T-cell (primary cell): Measurements from ENCODE around the gene ANKRD44. TPM values are rescaled to one million over a fixed set of nuclear protein-coding genes. Genes with fewer than 3 reads are reported as not detected.

Experiments
- ATAC-seq, 4 experiments: fragments of 200-7000 bp in 3 of 4; fragments of 150-1000 bp in 1 of 4; cut with Tn5 transposase; replicated peaks in 1 of 4; 1 replicate in 3 of 4; 2 replicates in 1 of 4; pipeline ENCODE4 v1.10.0; 2021; ENCODE audit warnings: moderate library complexity in 3 of 4, mild to moderate bottlenecking in 2 of 4, moderate number of reproducible peaks in 1 of 4
- CTCF ChIA-PET, 2 donors: fragments of 300-600 bp; sonication (Branson Sonifier 250); formaldehyde crosslinking; loops; one replicate each; lab custom pipeline; 2022; ENCODE audit warnings: antibody characterized with exemption in 2 of 2; lab: Charles Lee
- POLR2A ChIA-PET, 2 donors: fragments of 300-600 bp; sonication (Branson Sonifier 250); formaldehyde crosslinking; loops; one replicate each; lab custom pipeline; 2022; ENCODE audit warnings: antibody characterized with exemption in 2 of 2; lab: Charles Lee
- DNase-seq, 35 experiments: peaks; one replicate each; pipeline versions ENCODE4 v3.0.0 to v3.0.0-alpha.2; 2013 to 2023
- H3K27ac ChIP-seq: one replicate; pipeline ENCODE4 v1.5.1; 2013; ENCODE audit warnings: low read length
- H3K27me3 ChIP-seq, 2 experiments: replicated peaks in 1 of 2; 1 replicate in 1 of 2; 2 replicates in 1 of 2; pipeline versions ENCODE4 v1.6.1 to v1.7.0; 2013; ENCODE audit warnings: low read length in 1 of 2, mixed read lengths in 1 of 2; ENCODE audit not compliant: control insufficient read depth in 2 of 2, insufficient read depth in 2 of 2; ENCODE audit errors: extremely low read depth in 1 of 2
- H3K36me3 ChIP-seq, 2 donors: 1 replicate in 1 of 2; 2 replicates in 1 of 2; pipeline versions ENCODE4 v1.6.1 to v1.7.0; 2013; ENCODE audit warnings: low read length in 1 of 2; ENCODE audit not compliant: control insufficient read depth in 2 of 2, insufficient read depth in 1 of 2; ENCODE audit errors: extremely low read depth in 1 of 2
- H3K4me1 ChIP-seq, 2 experiments: 1 replicate in 1 of 2; 2 replicates in 1 of 2; pipeline versions ENCODE4 v1.6.1 to v1.7.0; 2013; ENCODE audit warnings: low read length in 2 of 2, mixed read lengths in 1 of 2; ENCODE audit not compliant: insufficient read depth in 2 of 2, control insufficient read depth in 1 of 2; ENCODE audit errors: extremely low read depth in 1 of 2
- H3K4me3 ChIP-seq, 2 donors: 1 replicate in 1 of 2; 2 replicates in 1 of 2; pipeline versions ENCODE4 v1.5.1 to v1.7.0; 2013; ENCODE audit warnings: mild to moderate bottlenecking in 2 of 2, low read length in 1 of 2, moderate library complexity in 1 of 2; ENCODE audit not compliant: control insufficient read depth in 1 of 2; ENCODE audit errors: extremely low read depth in 1 of 2
- H3K9me3 ChIP-seq: 2 replicates; pipeline ENCODE4 v1.7.0; 2013
- H3K27ac Mint-ChIP-seq, 2 donors: one replicate each; pipeline ENCODE4 v1.8.0; 2020 to 2021; ENCODE audit warnings: mild to moderate bottlenecking in 2 of 2, mixed read lengths in 2 of 2
- H3K27me3 Mint-ChIP-seq, 2 donors: one replicate each; pipeline ENCODE4 v1.8.0; 2021 to 2022; ENCODE audit warnings: mixed read lengths in 2 of 2
- H3K36me3 Mint-ChIP-seq: one replicate; pipeline ENCODE4 v1.8.0; 2021; ENCODE audit warnings: mixed read lengths
- H3K4me1 Mint-ChIP-seq, 3 donors: one replicate each; pipeline ENCODE4 v1.8.0; 2020 to 2022; ENCODE audit warnings: mixed read lengths in 3 of 3, mild to moderate bottlenecking in 1 of 3
- H3K4me3 Mint-ChIP-seq, 3 donors: one replicate each; pipeline ENCODE4 v1.8.0; 2020 to 2022; ENCODE audit warnings: mild to moderate bottlenecking in 3 of 3, mixed read lengths in 3 of 3, moderate library complexity in 3 of 3
- H3K9me3 Mint-ChIP-seq, 3 donors: one replicate each; pipeline ENCODE4 v1.8.0; 2020 to 2022; ENCODE audit warnings: mixed read lengths in 3 of 3
- WGBS: methylation state at CpG from one replicate; pipeline ENCODE4 v1.1.5; 2013; ENCODE audit warnings: missing lambda C conversion rate; ENCODE audit not compliant: insufficient coverage; 5-methylcytosine and 5-hydroxymethylcytosine counted together
- total RNA-seq, 35 experiments: library from RNA in 6 of 35; stranded (reverse) in 6 of 35; fragments of 120-200 nt in 1 of 35; gene quantifications; one replicate each; pipeline versions ENCODE4 v1.2.1 to v1.2.4 and lab custom pipeline; 2013 to 2026

Gene ANKRD44
- total RNA-seq, 5 donors from 2014 or later (not counting 1 experiment from before 2014, with no cell fraction given), result 225 to 333 (median 238) TPM

DNA sequence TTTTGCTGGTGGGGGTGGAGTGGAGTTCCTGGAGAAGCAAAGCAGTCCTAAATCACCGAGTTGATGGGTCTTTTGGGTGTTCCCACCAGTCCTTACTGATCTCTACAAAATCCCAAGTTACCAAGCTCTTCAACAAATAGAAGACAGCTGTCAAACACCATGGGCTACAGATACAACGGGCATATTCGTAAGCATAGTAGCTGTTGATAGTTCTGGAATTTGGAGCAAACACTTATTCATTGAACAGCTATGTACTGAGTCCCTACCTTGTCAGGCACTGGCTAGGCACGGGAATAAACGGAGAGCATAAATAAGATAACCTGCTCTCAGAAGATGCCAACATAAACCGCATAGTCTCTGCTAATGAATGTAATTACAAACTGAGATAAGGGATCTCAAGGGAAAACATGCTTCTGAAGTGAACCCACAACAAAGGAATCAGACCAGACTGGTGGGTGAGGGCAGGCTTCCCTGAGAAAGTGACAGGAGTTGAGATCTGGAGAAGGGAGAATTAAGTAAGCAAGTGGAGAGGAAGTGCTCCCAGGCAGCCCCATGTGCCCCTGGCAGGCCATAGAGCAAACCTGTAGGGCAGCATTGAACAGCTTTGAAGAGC lies 947 bp upstream of the ANKRD44 start:
- Mint-ChIP-seq H3K27ac (peak overlapping the region; percentile 93 to 95), H3K4me1 (peaks cover 56 to 78% (median 69%) of the 10 kb centered on the region in 3 donors), H3K27me3 (no peaks in the 10 kb centered on the region), H3K36me3 (no peaks in the 10 kb centered on the region), H3K4me3 (peak overlapping the region; percentile 78 to 92 (median 82)), H3K9me3 (no peaks in the 10 kb centered on the region)
- Histone ChIP-seq H3K4me1 (peaks cover 27 to 28% of the 10 kb centered on the region in 2 experiments), H3K27ac (peak overlapping the region; percentile 80), H3K4me3 (peak overlapping the region; percentile 55 to 76), H3K9me3 (no peaks in the 10 kb centered on the region), H3K27me3 (no peaks in the 10 kb centered on the region), H3K36me3 (peaks cover 0 to 3% of the 10 kb centered on the region in 2 donors)
- POLR2A ChIA-PET, result interaction anchor here (0.6 to 2.7 kb wide), 6 partner anchors 106 to 198 kb away, joined by 3 to 18 read pairs (median 5); no protein-coding TSS in a partner anchor
- no CpG with 5 or more reads among the region's 6 CpGs for WGBS
- DNase-seq, result peak in 1 of 35 experiments; percentile 38
- no peak for ATAC-seq
- CTCF ChIA-PET, result interaction anchor here (0.5 to 5.1 kb wide), 23 partner anchors 11 to 300 kb away, joined by 3 to 50 read pairs (median 4); no protein-coding TSS in a partner anchor

DNA sequence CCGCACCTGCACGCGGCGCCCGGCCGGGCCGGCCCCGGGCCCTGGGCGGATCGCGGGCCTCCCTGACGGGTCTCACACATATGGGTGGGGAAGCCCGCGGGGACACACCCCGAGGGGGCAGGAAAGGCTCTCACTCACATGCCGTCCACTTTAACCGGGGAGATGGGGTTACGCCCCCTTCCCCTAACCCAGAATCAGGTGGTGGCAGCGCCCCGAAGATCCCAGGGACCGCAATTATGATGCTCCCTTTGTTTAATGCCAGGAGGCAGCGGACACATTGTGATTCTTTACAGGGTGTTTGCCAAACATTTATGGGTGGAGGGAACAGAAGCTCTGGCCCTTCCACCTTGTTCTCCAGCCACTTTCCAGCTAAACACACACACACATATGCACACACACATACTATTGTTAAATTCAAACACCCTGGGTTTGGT lies 424 bp upstream of the ANKRD44 start:
- POLR2A ChIA-PET, result interaction anchor here (0.6 to 2.7 kb wide), 6 partner anchors 105 to 197 kb away, joined by 3 to 18 read pairs (median 5); no protein-coding TSS in a partner anchor
- Mint-ChIP-seq H3K36me3 (no peaks in the 10 kb centered on the region), H3K27me3 (no peaks in the 10 kb centered on the region), H3K4me3 (peak overlapping the region; percentile 78 to 92 (median 82)), H3K4me1 (peaks cover 61 to 83% (median 73%) of the 10 kb centered on the region in 3 donors), H3K9me3 (no peaks in the 10 kb centered on the region), H3K27ac (peak overlapping the region; percentile 93 to 95)
- 0% methylated on average over 5 of the region's 22 CpGs for WGBS
- H3K9me3 ChIP-seq, result no peaks in the 10 kb centered on the region
- peak overlapping the region; percentile 80 for H3K27ac ChIP-seq
- DNase-seq (peak in 1 of 35 experiments; percentile 28), ATAC-seq (no peak)
- H3K4me3 ChIP-seq, result peak overlapping the region; percentile 55 to 76
- peaks cover 32 to 33% of the 10 kb centered on the region in 2 experiments for H3K4me1 ChIP-seq
- CTCF ChIA-PET, result interaction anchor here (0.6 to 5.1 kb wide), 19 partner anchors 11 to 198 kb away, joined by 3 to 50 read pairs (median 4); no protein-coding TSS in a partner anchor
- H3K36me3 ChIP-seq, result peaks cover 0 to 3% of the 10 kb centered on the region in 2 donors
- H3K27me3 ChIP-seq, result no peaks in the 10 kb centered on the region

DNA sequence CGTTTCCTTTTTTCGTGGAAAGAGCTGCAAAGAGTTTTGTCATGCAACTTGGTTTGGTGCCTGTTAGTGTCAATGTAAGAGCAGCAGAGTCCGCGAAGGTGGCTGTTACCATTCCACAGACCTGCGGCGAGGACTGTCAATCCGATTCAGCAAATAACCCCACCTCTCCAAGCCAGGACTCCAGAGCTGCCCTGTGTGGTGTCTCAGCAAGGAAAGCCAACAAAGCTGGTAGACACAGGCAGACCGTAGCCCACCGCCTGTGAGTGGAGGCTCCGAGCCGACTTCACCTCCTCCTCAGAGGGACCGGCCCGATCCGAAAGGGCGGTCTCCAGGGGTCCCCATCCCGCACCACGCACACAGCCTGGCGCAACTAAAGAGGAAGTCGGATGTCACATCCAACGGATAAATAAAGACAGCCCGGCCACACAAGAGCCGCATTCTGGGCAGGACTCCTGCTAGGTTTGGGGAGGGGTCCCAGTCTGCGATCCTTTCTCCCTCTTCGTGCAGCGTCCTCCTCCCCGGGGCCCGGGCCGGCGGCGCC lies 819 bp downstream of the ANKRD44 start:
- no peaks in the 10 kb centered on the region for H3K27me3 ChIP-seq
- DNase-seq, result peak in 26 of 35 experiments; percentile 15 to 64 (median 38)
- H3K4me1 Mint-ChIP-seq, result peaks cover 65 to 83% (median 74%) of the 10 kb centered on the region in 3 donors
- no peaks in the 10 kb centered on the region for H3K9me3 ChIP-seq
- WGBS, result under 1% methylated on average over 22 of the region's 30 CpGs
- CTCF ChIA-PET, result interaction anchor here (0.8 to 5.3 kb wide), 14 partner anchors 9 to 196 kb away, joined by 3 to 50 read pairs (median 8); no protein-coding TSS in a partner anchor
- peaks cover 3% of the 10 kb centered on the region for H3K36me3 Mint-ChIP-seq
- peaks cover 0 to 3% of the 10 kb centered on the region in 2 donors for H3K36me3 ChIP-seq
- POLR2A ChIA-PET, result interaction anchor here (0.7 to 2.7 kb wide), 13 partner anchors 9 to 196 kb away, joined by 3 to 18 read pairs (median 5); no protein-coding TSS in a partner anchor
- peak in 3 of 4 experiments; percentile 10 to 18 (median 11) for ATAC-seq
- H3K4me3 Mint-ChIP-seq, result peak overlapping the region; percentile 92 to 95 (median 92)
- H3K4me3 ChIP-seq, result peak overlapping the region; percentile 84 to 99
- H3K27ac ChIP-seq, result peak overlapping the region; percentile 79
- no peaks in the 10 kb centered on the region for H3K9me3 Mint-ChIP-seq
- H3K4me1 ChIP-seq, result peaks cover 36 to 46% of the 10 kb centered on the region in 2 experiments
- H3K27me3 Mint-ChIP-seq, result no peaks in the 10 kb centered on the region
- H3K27ac Mint-ChIP-seq, result peak overlapping the region; percentile 99

DNA sequence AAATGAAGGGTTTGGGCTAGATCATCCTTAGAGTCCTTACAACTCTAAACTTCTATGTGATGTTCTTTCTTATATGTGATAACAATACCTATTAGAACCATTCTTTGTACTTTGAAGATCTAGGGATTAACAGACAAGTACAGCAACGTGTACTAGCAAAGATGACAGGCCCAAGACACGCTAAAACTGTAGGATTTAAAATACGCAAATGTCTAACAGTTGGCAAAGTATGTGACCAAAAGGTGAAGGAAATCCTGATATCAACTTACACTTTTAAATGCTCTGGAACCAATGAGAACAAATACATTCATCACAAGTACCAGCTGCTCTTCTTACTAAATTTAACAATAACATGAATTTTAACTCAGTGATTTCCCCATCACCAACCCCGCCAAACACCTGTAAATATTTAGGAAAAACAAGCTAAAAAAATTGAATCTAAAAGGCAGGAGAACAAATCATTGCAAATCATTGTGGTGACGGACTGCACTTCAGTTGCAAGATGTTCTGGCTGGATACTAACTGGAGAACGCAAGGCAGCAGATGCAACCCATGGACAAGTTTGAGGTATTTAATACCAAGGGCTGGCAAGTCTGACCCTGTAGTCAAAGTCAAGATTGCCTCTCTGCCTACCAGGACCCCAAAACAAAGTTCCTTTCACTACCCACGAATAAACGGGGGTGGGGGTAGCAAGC lies 1.4 kb downstream of the ANKRD44 start:
- Histone ChIP-seq H3K27me3 (no peaks in the 10 kb centered on the region), H3K36me3 (peaks cover 0 to 3% of the 10 kb centered on the region in 2 donors), H3K27ac (peak overlapping the region; percentile 79), H3K4me3 (peak overlapping the region; percentile 84 to 99), H3K4me1 (peaks cover 42 to 52% of the 10 kb centered on the region in 2 experiments), H3K9me3 (no peaks in the 10 kb centered on the region)
- Mint-ChIP-seq H3K4me3 (peak overlapping the region; percentile 92 to 95 (median 92)), H3K4me1 (peaks cover 66 to 82% (median 75%) of the 10 kb centered on the region in 3 donors), H3K9me3 (no peaks in the 10 kb centered on the region), H3K27ac (peak overlapping the region; percentile 99), H3K27me3 (no peaks in the 10 kb centered on the region), H3K36me3 (peaks cover 3% of the 10 kb centered on the region)
- WGBS, result no CpG with 5 or more reads among the region's 8 CpGs
- ATAC-seq (peak in 1 of 4 experiments; percentile 0), DNase-seq (no peak)
- CTCF ChIA-PET, result interaction anchor here (0.6 to 5.3 kb wide), 19 partner anchors 9 to 196 kb away, joined by 3 to 50 read pairs (median 5); no protein-coding TSS in a partner anchor
- POLR2A ChIA-PET, result interaction anchor here (0.6 to 2.7 kb wide), 20 partner anchors 9 to 1098 kb away, joined by 3 to 18 read pairs (median 4); no protein-coding TSS in a partner anchor

DNA sequence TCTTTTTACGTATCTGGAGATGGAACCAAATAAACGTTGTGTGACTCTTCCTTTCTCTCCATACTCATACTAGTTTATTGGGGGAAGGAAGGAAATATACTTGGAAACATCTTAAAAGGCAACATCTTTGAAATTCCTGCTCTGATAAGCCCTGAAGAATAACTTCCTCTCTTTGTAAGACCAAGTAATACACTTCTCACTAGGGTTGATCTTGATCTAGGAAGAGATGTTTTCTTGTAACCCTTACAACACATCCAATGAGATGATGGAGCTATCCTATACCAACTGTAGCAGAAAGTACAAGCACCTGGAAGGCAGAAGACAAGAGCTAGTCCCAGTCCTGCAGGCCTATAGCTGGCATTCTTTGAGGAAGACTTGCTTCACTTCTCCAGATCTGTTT lies 2.0 kb downstream of the ANKRD44 start:
- H3K27ac Mint-ChIP-seq, result peak overlapping the region; percentile 99
- no peaks in the 10 kb centered on the region for H3K27me3 Mint-ChIP-seq
- peaks cover 67 to 80% (median 76%) of the 10 kb centered on the region in 3 donors for H3K4me1 Mint-ChIP-seq
- H3K9me3 ChIP-seq, result no peaks in the 10 kb centered on the region
- ChIA-PET POLR2A (interaction anchor here (0.5 to 2.7 kb wide), 22 partner anchors 8 to 1098 kb away, joined by 3 to 18 read pairs (median 4); no protein-coding TSS in a partner anchor), CTCF (interaction anchor here (0.6 to 5.3 kb wide), 18 partner anchors 11 to 196 kb away, joined by 3 to 50 read pairs (median 4); no protein-coding TSS in a partner anchor)
- H3K9me3 Mint-ChIP-seq, result no peaks in the 10 kb centered on the region
- H3K4me3 Mint-ChIP-seq, result peak overlapping the region; percentile 92 to 95 (median 92)
- peaks cover 3% of the 10 kb centered on the region for H3K36me3 Mint-ChIP-seq
- ATAC-seq (no peak), DNase-seq (no peak)
- no peaks in the 10 kb centered on the region for H3K27me3 ChIP-seq
- H3K36me3 ChIP-seq, result peaks cover 0 to 3% of the 10 kb centered on the region in 2 donors
- peaks cover 47 to 54% of the 10 kb centered on the region in 2 experiments for H3K4me1 ChIP-seq
- H3K4me3 ChIP-seq, result peak overlapping the region; percentile 84 to 99
- no CpG with 5 or more reads among the region's 2 CpGs for WGBS
- peak overlapping the region; percentile 79 for H3K27ac ChIP-seq
